Measurements from ENCODE around the gene AIP. TPM values are rescaled to one million over a fixed set of nuclear protein-coding genes. Genes with fewer than 3 reads are reported as not detected.
"Not testable (repeated sequence)": the region's sequence is repeated elsewhere in the genome, so short reads cannot be mapped to it uniquely, and the experiment has no call there.

AIP gene
- total RNA-seq, 1 donor from 2014 or later, result 47.6 TPM

DNA sequence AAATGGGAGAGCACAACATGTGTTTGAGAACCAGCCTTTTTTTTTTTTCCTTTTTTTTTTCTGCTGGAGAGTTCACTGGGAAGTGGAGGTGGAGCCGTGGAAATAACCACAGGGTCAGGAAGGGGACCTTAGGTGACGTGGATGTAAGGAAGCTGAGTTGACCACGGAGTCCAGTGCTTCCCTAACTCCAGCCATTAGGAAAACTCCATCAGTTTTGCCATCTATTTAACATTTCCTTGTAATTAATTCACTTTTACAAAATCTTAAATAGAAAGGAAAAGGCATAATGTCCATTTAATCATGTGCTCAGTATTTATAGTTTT is 27.2 kb downstream of the AIP start:
- DNase-seq (ENCODE audit: extremely low spot score, unreplicated experiment), result no peak
- peak overlapping the region; percentile 53 for H3K27ac Mint-ChIP-seq

DNA sequence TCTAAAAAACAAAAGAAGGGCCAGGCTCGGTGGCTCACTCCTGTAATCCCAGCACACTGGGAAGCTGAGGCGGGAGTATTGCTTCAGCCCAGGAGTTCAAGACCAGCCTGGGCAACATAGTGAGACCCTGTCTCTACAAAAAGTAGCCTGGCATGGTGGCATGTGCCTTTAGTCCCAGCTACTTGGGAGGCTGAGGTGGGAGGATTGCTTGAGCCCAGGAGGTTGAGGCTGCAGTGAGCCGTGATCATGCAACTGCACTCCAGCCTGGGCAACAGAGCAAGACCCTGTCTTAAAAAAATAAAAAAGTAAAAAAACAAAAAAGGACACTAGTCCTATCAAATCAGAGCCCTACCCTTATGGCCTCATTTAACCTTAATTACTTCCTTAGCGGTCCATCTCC is 28.7 kb downstream of the AIP start:
- not testable (repeated sequence) for H3K4me3 Mint-ChIP-seq; DNase-seq (ENCODE audit: extremely low spot score, unreplicated experiment); H3K36me3 Mint-ChIP-seq; H3K27ac Mint-ChIP-seq; H3K9me3 Mint-ChIP-seq
- Mint-ChIP-seq H3K27me3 (peaks cover 37% of the 10 kb centered on the region), H3K4me1 (ENCODE audit: unreplicated experiment) (peaks cover 13% of the 10 kb centered on the region)

More for the DNA sequence above, 27.2 kb downstream of the AIP start:
- H3K4me3 Mint-ChIP-seq, result peak overlapping the region; percentile 93
- H3K4me1 Mint-ChIP-seq (ENCODE audit: unreplicated experiment), result peaks cover 22% of the 10 kb centered on the region
- no peaks in the 10 kb centered on the region for H3K9me3 Mint-ChIP-seq
- no peaks in the 10 kb centered on the region for H3K36me3 Mint-ChIP-seq
- H3K27me3 Mint-ChIP-seq, result peaks cover 29% of the 10 kb centered on the region
- TF ChIP-seq, protein P1, sequence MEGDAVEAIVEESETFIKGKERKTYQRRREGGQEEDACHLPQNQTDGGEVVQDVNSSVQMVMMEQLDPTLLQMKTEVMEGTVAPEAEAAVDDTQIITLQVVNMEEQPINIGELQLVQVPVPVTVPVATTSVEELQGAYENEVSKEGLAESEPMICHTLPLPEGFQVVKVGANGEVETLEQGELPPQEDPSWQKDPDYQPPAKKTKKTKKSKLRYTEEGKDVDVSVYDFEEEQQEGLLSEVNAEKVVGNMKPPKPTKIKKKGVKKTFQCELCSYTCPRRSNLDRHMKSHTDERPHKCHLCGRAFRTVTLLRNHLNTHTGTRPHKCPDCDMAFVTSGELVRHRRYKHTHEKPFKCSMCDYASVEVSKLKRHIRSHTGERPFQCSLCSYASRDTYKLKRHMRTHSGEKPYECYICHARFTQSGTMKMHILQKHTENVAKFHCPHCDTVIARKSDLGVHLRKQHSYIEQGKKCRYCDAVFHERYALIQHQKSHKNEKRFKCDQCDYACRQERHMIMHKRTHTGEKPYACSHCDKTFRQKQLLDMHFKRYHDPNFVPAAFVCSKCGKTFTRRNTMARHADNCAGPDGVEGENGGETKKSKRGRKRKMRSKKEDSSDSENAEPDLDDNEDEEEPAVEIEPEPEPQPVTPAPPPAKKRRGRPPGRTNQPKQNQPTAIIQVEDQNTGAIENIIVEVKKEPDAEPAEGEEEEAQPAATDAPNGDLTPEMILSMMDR (conservative IDR thresholded peaks at IDR 0.05), result no peak

DNA sequence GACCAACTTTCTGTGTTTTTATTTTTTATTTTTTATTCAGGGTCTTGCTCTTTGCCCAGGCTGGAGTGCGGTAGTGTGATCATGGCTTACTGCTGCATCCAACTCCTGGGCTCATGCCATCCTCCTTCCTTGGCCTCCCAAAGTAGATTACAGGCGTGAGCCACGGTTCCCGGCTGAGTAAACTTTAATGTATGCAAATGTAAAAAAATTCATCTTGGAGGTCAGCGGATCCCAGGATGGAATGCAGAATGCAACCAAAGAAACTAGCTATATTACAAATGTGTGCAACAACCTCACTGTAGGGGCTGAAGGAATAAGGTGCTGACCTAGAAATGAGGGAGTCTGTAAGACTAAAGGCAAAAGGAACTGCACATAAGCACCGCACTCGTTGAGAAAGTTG is 31.3 kb downstream of the AIP start:
- no peaks in the 10 kb centered on the region for H3K36me3 Mint-ChIP-seq
- H3K9me3 Mint-ChIP-seq, result no peaks in the 10 kb centered on the region
- no peak overlapping the region for H3K4me3 Mint-ChIP-seq
- TF ChIP-seq, protein P1 (conservative IDR thresholded peaks at IDR 0.05), result no peak
- H3K4me1 Mint-ChIP-seq (ENCODE audit: unreplicated experiment), result peaks cover 2% of the 10 kb centered on the region
- H3K27me3 Mint-ChIP-seq, result peaks cover 43% of the 10 kb centered on the region
- no peak for DNase-seq (ENCODE audit: extremely low spot score, unreplicated experiment)
- H3K27ac Mint-ChIP-seq, result no peak overlapping the region

DNA sequence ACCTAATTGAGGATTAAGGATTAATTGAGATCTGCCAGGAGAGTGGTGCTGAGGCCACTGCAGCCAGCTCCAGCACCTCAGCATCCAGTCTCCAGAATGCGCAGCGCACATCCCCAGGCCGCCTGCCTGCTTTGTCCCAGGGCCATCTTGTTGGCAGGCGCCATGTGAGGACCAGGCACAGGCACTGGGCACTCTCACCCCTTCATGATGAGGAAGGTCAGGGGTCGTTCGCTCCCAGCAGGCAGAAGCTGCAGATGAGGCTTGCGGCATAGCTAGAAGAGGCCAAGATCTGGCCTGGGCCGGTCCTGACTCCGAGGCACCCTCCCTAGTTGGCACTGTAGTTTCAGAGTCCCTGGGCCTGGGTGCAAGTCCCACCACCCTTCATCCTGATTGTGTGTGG is 34.0 kb downstream of the AIP start:
- H3K36me3 Mint-ChIP-seq, result no peaks in the 10 kb centered on the region
- DNase-seq (ENCODE audit: extremely low spot score, unreplicated experiment), result no peak
- H3K9me3 Mint-ChIP-seq, result no peaks in the 10 kb centered on the region
- TF ChIP-seq, protein P1 (conservative IDR thresholded peaks at IDR 0.05), result no peak
- no peaks in the 10 kb centered on the region for H3K4me1 Mint-ChIP-seq (ENCODE audit: unreplicated experiment)
- peaks cover 28% of the 10 kb centered on the region for H3K27me3 Mint-ChIP-seq
- no peak overlapping the region for H3K4me3 Mint-ChIP-seq
- H3K27ac Mint-ChIP-seq, result no peak overlapping the region

DNA sequence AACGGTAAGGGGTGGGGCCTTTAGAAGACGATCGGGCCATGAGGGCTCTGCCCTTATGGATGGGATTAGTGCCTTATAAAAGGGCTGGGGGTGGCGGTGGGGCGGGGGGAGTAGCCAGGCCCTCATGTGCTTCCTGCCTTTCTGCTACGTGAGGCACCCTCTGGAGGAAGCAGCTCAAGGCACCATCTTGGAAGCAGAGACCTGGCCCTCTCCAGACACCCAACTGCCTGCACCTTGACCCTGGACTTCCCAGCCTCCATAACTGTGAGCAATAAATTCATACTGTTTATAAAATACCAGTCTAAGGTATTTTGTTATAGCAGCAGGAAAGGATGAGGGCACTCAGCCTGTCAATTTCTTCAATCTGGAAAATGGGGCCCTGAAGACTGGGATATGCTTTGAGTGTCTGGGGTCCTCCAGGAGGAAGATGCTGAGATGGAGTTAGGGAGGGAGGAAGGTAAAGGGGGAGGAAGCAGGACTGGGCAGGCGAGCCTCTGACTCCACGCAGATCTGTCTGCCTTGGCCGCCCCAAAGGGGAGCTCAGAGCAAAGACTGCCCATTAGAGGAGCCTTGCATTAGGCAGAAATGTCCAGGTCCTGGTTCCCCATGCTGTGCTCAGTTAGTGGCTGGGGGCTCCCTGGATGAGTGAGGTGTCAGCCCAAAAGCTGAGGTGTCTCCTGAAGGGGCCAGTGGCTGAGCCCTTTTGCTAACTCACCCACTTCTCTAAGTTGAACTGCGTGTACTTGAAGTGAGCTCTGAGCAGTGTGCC is 35.1 kb downstream of the AIP start:
- Mint-ChIP-seq H3K36me3 (no peaks in the 10 kb centered on the region), H3K4me3 (no peak overlapping the region), H3K27ac (no peak overlapping the region), H3K27me3 (peaks cover 26% of the 10 kb centered on the region), H3K9me3 (no peaks in the 10 kb centered on the region), H3K4me1 (ENCODE audit: unreplicated experiment) (no peaks in the 10 kb centered on the region)
- no peak for DNase-seq (ENCODE audit: extremely low spot score, unreplicated experiment)
- TF ChIP-seq, protein P1 (conservative IDR thresholded peaks at IDR 0.05), result no peak

DNA sequence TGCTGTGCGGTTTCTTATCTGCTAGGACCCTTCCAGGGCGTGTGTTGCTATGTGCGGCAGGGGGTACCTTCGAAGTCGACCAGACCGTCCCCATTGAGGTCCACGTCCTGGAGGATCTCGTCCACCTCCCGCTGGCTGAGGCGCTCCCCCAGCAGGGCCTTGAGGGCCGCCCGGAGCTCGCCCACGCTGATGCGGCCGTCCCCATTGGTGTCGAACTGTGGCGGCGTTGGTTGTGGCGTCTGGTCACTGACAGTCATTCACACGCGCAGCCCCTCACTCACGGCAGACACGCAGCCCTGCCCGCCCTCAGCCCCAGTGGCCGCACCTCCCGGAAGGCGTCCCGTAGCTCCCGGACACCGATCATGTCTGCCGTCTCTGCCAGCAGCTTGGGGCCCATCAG is 36.9 kb downstream of the AIP start:
- TF ChIP-seq, protein P1 (conservative IDR thresholded peaks at IDR 0.05), result no peak
- H3K27me3 Mint-ChIP-seq, result peaks cover 17% of the 10 kb centered on the region
- H3K36me3 Mint-ChIP-seq, result no peaks in the 10 kb centered on the region
- DNase-seq (ENCODE audit: extremely low spot score, unreplicated experiment), result no peak
- H3K27ac Mint-ChIP-seq, result no peak overlapping the region
- H3K4me1 Mint-ChIP-seq (ENCODE audit: unreplicated experiment), result no peaks in the 10 kb centered on the region
- no peak overlapping the region for H3K4me3 Mint-ChIP-seq
- H3K9me3 Mint-ChIP-seq, result no peaks in the 10 kb centered on the region
